ENCODE data around the gene TRAF3. TPM values are rescaled to one million over a fixed set of nuclear protein-coding genes. Genes with fewer than 3 reads are reported as not detected.
"Not testable (repeated sequence)": the region's sequence is repeated elsewhere in the genome, so short reads cannot be mapped to it uniquely, and the experiment has no call there.

The TRAF3 gene
- total RNA-seq, 1 donor from 2014 or later = 25.8 TPM

- H3K4me1 Mint-ChIP-seq = no peaks in the 10 kb centered on the region
- no peak overlapping the region for H3K4me3 Mint-ChIP-seq
- no peak overlapping the region for H3K27ac Mint-ChIP-seq (ENCODE audit: unreplicated experiment)
- TF ChIP-seq CTCF (conservative IDR thresholded peaks at IDR 0.05) = no peak
- H3K9me3 Mint-ChIP-seq = no peaks in the 10 kb centered on the region
- no peaks in the 10 kb centered on the region for H3K36me3 Mint-ChIP-seq (ENCODE audit: low read depth)
- no peak for DNase-seq (ENCODE audit: low read depth, low spot score)
- no peaks in the 10 kb centered on the region for H3K27me3 Mint-ChIP-seq (ENCODE audit: low read depth)
Measured at GRCh38 chr14:102891111-102891510, 113.9 kb downstream of the TRAF3 start.

DNA sequence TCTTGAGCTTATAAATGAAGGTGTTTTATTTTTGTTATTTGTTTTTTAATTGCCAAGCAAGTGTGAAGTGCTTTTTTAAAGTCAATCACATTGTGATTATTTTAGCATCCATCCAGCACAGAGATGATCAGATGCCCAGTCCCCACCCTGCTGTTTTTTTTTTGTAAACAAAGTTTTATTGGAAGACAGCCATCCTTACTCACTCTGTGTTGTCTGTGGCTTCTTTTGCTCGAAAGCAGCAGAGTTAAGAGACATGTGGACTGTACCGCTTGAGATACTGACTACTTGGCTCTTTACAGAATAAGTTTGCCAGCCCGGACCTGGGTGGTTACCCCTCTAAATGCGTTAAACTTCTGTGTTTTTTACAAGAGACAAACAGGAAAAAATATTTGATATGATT is 114.3 kb downstream of the TRAF3 start:
- no peak for DNase-seq (ENCODE audit: low read depth, low spot score)
- no peaks in the 10 kb centered on the region for H3K9me3 Mint-ChIP-seq

GRCh38 chr14:102892651-102893050 is 115.4 kb downstream of the TRAF3 start:
- no peak for DNase-seq (ENCODE audit: low read depth, low spot score)
- no peaks in the 10 kb centered on the region for H3K4me1 Mint-ChIP-seq
- no peaks in the 10 kb centered on the region for H3K27me3 Mint-ChIP-seq (ENCODE audit: low read depth)
- no peaks in the 10 kb centered on the region for H3K9me3 Mint-ChIP-seq
- H3K36me3 Mint-ChIP-seq (ENCODE audit: low read depth) = no peaks in the 10 kb centered on the region
- no peak for TF ChIP-seq CTCF (conservative IDR thresholded peaks at IDR 0.05)
- no peak overlapping the region for H3K4me3 Mint-ChIP-seq
- H3K27ac Mint-ChIP-seq (ENCODE audit: unreplicated experiment) = no peak overlapping the region

More for the DNA sequence above, 114.3 kb downstream of the TRAF3 start:
- no peak for TF ChIP-seq CTCF (conservative IDR thresholded peaks at IDR 0.05)
- Mint-ChIP-seq H3K36me3 (ENCODE audit: low read depth) (no peaks in the 10 kb centered on the region), H3K27me3 (ENCODE audit: low read depth) (no peaks in the 10 kb centered on the region), H3K4me3 (no peak overlapping the region), H3K4me1 (no peaks in the 10 kb centered on the region), H3K27ac (ENCODE audit: unreplicated experiment) (no peak overlapping the region)

DNA sequence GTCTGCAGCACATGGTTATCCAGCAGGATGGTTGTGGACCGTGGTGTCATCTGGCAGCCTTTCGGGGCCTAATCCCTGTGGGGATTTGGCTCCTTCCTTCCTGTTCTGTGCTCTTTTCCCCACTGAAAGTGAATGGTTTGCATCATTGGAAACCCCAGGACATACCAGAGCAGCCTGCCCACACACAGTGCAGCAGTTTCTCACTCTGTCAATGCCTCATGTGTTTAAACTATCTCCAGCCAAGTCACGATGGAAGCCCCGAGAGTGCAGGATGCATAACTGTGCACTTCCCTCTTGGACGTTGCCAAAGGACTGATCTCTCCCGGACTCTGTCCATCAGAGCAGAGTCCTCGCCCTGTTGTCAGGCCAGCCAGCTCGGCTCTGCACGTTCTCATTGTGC is 116.2 kb downstream of the TRAF3 start:
- Mint-ChIP-seq H3K27ac (ENCODE audit: unreplicated experiment) (no peak overlapping the region), H3K4me1 (no peaks in the 10 kb centered on the region), H3K4me3 (no peak overlapping the region), H3K9me3 (no peaks in the 10 kb centered on the region), H3K27me3 (ENCODE audit: low read depth) (no peaks in the 10 kb centered on the region), H3K36me3 (ENCODE audit: low read depth) (no peaks in the 10 kb centered on the region)
- TF ChIP-seq CTCF (conservative IDR thresholded peaks at IDR 0.05) = no peak
- DNase-seq (ENCODE audit: low read depth, low spot score) = no peak

GRCh38 chr14:102896735-102897134 is 119.5 kb downstream of the TRAF3 start:
- not testable (repeated sequence) for H3K4me1 Mint-ChIP-seq; DNase-seq (ENCODE audit: low read depth, low spot score); H3K27me3 Mint-ChIP-seq (ENCODE audit: low read depth); H3K9me3 Mint-ChIP-seq; H3K27ac Mint-ChIP-seq (ENCODE audit: unreplicated experiment); H3K4me3 Mint-ChIP-seq; H3K36me3 Mint-ChIP-seq (ENCODE audit: low read depth)

DNA sequence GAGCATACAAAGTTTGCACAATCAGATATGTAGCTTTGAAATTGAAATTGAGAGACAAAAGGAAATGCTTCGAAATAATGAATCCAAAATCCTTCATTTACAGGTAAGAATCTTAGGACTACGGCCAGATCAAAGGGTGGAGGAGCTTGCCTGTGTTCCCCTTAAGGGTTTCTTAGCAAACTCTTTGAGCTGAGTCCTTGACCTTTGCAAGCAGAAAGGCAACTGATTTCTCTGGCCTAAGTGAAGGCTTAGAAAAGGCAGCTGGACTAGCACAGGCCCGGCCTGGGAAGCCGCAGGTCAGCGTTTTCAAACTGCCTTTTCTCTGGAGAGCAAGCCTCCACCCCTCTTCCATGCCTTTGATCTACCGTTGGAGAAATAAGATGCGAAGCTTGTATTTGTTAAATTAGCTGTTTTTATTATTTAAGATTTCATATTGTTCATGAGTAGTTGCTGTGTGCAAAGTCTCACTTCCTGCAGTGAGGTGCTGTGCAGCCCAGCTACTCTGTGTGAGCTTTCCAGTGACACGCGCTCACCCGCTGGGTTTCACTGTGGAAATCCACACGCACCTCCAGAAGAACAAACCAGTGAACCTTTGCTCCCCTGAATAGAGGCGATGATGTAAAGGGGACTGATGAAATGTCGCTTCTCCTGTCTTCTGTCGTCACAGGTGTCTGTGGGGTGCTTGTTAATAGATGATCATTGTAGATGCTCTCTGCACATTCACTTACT is 120.2 kb downstream of the TRAF3 start:
- H3K4me3 Mint-ChIP-seq = no peak overlapping the region
- H3K9me3 Mint-ChIP-seq = no peaks in the 10 kb centered on the region
- H3K27me3 Mint-ChIP-seq (ENCODE audit: low read depth) = no peaks in the 10 kb centered on the region
- peak overlapping the region; percentile 91 for H3K27ac Mint-ChIP-seq (ENCODE audit: unreplicated experiment)
- DNase-seq (ENCODE audit: low read depth, low spot score) = no peak
- H3K36me3 Mint-ChIP-seq (ENCODE audit: low read depth) = peaks cover 2% of the 10 kb centered on the region
- no peak for TF ChIP-seq CTCF (conservative IDR thresholded peaks at IDR 0.05)
- no peaks in the 10 kb centered on the region for H3K4me1 Mint-ChIP-seq
